GM21786 (cell line): ENCODE measurements around the gene TNFSF18.

Experiments used
- ATAC-seq: cut with Tn5 transposase; IDR thresholded peaks from one replicate; pipeline ENCODE4 v1.9.1; 2021; ENCODE audit not compliant: unreplicated experiment

TNFSF18 gene

DNA sequence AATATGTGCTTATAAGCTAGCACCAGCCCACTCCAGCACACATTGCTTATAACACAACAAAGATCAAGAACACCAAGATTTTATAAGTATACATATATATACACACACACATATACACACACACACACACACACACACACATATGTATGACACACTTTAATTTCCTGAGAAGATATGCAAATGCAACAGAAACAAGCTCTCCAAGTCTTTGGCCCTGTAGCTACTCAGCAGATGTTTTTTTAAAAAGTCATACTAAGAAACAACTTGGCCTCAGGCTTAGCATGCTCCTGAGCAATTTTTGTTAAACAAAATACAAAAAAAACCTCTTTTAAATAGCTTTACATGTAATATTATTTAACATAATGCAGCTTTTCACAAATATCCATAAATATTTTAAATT is 11.1 kb downstream of the TNFSF18 start:
- no peak for ATAC-seq

DNA sequence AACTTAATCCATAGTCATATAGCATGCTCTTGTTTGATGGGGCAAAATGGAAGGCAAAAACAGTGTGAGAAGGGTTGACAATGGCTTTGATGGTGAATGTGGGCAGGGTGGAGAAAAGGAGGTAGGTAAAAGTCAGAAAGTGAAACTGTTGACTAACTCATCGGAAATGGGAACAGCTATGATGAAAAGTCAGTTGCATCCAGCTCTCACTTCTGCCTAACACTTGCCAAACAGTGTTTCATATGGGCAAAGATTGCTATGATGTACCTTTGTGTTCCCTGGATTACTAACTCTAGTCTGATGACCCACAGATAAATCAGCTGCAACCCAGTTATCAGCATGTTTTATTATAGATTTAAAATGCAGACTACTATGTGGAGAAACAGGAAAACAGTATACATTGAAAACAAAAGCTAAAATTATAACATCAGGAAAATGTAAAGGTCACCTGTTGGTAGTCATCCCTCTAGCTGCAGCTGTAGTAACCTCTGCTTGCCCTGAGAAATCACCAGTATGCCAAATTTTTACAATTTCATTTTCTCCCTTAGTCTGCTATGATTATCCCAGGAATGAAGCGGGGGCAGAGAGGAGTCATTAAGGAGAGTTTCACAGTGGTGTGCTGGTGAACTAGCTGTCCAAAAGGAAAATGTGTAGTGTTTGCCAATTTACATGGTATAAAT is 11.7 kb downstream of the TNFSF18 start:
- no peak for ATAC-seq

DNA sequence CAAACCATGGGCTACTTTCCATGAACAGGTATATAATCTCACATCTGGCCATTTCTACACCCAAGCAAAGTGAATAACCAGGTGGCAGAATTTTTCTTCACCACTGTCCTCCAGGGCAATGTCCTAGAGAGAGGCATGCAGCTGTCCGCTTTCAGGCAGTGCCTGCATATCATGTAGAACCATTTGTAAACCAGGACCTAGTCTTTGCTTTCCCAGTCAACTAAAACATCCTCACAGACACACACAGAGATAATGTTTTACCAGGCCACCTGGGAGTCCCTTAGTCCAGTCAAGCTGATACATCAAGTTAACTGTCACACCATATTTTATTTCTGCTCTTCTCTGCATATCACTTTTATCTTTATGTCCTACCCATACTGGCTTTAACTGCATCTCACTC is 26.2 kb downstream of the TNFSF18 start:
- no peak for ATAC-seq

DNA sequence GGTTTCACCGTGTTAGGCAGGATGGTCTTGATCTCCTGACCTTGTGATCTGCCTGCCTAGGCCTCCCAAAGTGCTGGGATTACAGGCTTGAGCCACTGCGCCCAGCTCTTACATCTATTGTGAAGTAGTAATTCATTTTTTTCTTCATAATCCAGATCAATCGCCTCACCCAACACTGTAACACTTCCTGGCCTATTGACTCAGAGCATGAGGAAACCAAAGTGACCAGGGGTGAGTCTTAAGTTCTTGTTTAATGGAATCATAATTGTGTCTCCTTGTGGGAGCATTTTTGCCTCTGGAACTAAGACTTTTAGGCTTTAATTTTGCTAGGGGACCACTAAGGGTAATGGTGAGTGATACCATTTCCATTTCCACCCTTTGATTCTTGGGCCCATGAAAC is 27.4 kb downstream of the TNFSF18 start:
- no peak for ATAC-seq

DNA sequence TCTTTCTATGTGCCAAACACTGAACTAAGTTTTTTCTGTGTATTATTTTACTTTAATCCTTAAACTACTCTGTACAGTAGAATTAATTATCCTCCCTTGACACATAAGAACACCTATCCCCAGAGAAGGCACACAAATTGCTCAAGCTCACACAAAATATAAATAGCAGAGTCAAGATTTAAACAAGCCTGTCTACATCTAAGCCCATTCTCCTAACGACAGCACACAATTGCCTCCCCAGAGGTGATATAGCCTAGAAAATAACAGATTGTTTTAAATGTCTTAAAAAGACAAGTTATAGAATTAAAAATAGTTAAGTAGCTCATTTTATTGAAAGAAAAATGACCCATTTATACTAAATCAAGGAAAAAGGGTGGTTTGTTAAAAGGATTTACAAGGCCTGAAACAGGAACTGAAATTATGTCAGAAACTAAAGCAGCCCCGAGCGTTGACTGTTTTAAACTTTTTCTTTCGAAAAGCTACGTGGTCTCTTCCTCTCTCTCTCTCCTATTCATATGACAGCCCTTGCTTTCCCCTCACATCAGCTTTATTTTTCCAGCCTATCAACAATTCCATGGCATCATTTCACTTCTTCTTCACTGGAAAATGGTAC is 30.5 kb downstream of the TNFSF18 start:
- ATAC-seq, result peak; percentile 95

DNA sequence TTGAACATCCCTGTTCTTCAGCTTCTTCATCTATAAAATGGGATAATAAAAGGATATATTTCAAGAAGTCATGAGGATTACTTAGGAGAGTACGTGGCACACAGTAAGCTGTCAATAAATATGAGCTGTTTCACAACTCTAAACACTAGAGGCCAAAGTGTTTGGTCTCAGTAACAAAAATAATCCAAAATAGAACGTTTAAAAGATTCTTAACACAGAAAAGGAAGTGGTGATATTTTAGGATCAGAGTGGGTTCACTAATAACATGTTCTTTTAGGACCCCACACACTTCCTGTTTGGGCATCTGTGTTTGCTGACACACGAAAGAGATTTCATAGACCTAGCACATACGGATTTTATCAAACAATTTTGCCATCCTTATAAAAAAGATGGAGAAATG is 32.9 kb downstream of the TNFSF18 start:
- no peak for ATAC-seq

DNA sequence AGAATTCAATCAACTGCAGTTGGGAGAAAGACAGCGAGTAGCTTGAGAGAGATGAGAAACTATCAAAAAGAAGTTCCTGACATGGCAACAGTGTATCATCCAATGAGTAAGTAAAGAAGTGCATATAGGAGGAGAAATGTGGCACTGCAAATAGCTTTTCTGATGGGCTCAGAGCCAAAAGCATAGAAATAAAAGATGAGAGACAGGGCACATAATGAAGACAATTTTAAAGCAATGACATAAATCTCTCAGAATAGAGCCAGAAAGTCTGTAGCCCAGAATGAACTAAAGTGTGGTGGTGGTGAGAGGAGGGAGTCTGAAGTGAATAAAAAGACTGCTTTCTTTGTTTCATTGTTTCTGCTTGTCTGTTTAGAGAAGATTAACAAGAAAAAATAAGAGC is 34.3 kb downstream of the TNFSF18 start:
- no peak for ATAC-seq

DNA sequence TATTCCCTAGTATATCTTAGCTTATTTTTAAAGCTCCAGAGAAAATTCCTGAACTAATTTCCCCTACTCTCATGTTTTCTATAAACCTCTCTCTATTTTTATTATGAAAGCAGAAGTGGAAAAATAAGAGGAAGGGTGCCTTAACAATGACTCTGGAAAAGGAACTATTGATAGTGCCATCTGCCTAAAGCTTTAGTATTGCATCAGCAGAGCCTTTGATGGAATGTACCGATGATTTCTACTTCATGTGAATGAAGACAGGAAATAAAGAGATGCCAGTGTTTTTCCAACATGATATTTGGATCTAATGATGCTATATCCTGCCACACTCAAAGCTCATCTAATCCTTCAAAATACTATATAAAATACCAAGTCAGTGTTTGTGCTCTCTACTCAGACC is 35.1 kb downstream of the TNFSF18 start:
- ATAC-seq, result no peak

DNA sequence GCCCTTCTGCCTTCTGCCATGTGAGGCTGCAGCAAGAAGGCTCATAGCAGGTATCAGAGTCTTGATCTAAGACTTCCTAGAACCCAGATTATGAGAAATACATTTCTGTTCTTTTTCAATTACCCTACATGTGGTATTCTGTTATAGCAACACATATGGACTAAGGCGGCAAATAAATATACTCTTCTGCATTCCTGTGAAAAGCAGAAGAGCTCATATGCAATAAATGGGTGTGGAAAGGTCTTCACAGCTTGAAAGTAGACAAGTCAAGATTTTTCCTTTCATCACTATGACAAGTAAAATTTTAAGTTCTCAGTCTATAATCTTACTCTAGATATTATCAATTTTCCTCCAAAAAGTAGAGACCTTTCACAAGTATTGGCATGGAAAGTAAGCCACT is 36.6 kb downstream of the TNFSF18 start:
- ATAC-seq, result no peak

DNA sequence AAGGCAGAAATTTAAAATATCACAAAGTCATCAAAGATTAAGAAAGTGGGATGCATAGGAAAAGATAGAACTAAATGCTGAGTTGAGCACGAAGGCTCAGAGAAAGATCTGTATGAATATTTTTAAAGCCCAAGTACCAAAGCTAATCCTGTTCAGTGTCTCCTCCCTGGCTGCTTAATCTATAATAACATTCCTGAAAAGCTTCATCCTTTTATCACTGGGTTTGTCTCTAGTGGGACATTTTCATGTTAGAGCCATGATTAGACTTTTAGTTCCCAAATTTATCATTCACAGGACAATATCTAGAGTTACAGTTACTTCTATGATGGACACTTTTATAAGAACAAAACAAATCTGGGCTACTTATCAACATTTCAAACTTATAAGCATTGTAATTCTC is 38.6 kb downstream of the TNFSF18 start:
- no peak for ATAC-seq

DNA sequence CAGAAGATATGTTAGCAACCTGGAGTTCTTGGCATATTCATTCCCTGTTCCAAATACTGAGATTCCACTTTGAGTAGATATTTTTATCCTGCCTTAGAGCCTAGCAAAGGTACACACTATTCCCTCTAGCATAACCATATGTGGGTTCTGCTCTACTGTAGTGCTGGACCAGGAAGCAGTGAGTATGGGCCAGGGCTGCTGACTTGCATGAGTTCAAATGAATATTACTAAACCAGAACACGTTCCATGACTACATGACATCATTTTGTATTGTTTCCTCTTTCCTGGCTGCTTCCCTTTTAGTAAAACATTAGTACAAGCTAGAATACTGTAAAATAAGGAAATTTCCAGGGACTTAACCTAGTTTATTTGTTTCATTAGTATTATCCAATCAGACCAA is 41.1 kb downstream of the TNFSF18 start:
- no peak for ATAC-seq

DNA sequence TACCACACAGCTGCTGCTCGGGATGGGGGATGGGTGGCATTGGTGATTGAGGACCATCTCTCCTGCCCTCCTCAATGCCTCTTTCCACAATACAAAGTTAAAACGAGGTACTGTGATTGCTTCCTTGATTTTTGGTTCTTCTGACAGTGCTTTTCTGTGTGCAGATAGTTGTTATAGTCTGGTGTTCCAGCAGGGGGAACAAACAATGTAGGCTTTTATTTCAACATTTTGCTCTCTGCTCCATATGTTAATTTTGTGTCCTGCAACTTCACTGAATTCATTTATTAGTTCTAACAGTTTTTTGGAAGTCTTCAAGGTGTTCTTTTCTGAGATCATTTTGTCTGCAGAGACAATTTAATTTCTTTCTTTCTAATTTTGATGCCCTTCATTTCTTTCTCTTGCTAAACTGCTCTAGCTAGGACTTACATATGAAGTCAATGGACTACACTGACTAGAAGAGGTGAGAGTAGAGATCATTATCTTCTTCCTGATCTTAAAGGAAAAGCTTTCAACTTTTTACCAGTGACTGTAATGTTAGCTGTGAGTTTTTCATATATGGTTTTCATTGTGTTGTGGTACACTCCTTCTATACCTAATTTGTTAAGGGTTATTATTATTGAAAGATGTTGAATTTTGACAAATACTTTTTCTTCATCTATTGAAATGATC is 45.4 kb downstream of the TNFSF18 start:
- ATAC-seq, result no peak

DNA sequence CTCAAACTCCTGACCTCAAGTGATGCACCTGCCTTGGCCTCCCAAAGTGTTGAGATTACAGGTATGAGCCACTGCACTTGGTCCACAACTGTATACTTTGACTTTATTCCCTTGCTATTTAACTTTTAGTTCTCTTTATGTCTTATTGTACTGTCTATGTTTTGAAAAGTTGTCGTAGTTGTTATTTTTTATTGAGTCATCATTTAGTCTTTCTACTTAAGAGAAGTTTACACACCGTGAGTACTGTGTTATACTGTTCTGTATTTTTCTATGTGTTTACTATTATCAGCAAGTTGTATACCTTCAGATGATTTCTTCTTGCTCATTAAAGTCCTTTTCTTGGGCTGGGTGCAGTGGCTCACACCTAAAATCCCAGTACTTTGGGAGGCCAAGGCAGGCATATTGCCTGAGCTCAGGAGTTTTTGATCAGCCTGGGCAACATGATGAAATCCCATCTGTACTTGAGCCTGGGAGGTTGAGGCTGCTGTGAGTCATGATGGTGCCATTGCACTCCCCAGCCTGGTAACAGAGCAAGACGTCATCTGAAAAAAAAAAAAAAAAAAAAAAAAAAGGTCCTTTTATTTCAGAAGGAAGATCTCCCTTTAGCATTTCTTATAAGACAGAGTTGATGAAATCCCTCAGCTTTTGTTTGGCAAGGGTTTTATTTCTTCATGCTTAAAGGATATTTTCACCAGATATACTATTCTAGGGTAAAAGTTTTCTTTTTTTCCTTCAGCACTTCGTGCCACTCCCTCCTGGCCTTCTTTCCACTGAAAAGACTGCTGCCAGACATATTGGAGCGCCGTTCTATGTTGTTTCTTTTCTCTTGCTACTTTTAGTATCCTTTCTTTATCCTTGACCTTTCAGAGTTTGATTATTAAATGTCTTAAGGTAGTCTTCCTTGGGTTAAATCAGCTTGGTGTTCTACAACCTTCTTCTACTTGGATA is 47.6 kb downstream of the TNFSF18 start:
- ATAC-seq, result no peak

DNA sequence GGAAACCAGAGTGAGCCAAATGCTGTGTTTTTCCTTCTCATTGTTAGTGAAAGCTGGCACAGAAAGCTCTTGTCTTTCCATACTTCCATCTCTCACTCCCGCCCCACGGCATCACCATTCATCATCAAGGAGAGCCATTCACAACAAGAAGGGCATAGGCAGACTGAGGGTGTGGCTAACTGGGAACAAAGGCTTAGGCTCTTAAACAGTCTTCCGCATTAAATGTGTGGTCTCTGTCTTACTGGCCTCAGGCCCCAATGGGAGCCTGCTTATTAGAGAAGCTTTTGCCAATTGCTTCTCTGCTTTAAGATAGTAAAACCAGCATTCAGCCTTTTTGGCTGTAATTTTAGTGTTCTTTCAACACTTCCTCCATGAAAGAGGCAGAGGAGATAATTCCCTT is 51.4 kb downstream of the TNFSF18 start:
- ATAC-seq, result no peak

DNA sequence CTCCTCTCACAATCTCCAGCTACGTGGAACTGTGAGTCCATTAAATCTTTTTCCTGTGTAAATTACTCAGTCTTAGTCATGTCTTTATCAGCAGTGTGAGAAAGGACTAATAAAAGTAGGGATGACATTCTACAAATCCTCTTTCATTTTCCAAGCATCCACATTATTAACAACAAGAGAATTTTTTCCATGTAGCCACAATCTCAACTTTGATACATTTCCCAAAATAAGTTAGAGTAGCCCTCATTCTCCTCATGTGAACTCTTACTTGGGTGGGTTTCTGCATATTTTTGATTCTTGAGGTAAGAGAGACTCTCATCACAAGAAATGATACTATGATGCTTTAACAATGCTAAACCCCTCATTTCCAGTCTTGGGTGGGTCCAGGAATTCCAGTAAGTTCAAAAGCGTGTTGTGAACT is 52.8 kb downstream of the TNFSF18 start:
- ATAC-seq, result no peak

DNA sequence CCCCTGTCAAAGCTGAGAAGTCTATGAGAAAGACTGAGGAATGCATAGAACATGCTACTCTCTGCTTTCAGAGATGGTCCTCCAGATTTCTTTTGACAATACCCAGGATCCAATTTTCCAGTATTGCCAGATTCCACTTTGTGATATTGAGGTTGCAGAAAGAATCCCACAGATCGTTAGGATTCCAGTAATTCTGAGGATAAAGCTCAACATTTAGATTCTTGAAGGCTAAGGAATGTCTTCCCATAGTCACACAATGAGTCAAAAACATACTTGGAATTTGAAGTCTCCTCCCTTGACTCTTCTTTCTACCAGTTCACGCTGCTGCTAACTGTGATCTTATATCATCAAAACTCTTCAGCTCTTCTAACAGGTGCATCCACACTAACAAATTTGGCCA is 57.1 kb downstream of the TNFSF18 start:
- ATAC-seq, result no peak

DNA sequence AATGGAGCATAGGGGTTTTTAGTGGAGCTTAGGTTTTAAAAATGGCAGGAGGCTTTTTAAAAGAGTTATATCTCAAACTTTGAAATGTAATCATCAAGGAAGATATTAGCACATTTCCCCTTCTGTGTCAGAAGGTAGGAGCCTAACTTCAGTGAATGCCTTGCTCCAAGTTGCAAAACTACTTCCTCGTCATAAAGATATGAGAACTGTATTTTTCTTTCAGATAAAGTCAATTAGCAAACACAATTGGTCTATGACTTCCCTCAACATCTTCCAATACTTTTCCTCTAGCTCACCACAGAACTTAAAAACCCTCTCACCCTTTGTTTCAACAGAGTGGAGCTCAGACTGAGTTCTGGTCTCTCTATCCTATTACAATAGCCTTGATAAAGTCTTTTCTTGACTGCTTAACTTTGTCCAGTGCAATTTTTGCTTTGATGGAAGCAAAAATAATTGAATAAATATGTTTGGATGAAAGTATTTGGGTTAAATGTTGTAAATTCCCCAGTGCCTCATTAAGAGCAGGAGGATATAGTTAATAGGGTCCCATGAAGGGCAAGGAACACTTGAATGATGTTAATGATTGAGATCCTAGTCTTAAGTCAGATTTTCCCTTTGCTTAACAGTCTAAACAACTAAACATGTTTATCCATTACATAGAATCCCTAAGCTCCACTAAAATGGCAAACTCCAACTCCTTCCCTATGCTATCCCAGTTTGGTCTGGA is 58.9 kb downstream of the TNFSF18 start:
- ATAC-seq, result no peak

DNA sequence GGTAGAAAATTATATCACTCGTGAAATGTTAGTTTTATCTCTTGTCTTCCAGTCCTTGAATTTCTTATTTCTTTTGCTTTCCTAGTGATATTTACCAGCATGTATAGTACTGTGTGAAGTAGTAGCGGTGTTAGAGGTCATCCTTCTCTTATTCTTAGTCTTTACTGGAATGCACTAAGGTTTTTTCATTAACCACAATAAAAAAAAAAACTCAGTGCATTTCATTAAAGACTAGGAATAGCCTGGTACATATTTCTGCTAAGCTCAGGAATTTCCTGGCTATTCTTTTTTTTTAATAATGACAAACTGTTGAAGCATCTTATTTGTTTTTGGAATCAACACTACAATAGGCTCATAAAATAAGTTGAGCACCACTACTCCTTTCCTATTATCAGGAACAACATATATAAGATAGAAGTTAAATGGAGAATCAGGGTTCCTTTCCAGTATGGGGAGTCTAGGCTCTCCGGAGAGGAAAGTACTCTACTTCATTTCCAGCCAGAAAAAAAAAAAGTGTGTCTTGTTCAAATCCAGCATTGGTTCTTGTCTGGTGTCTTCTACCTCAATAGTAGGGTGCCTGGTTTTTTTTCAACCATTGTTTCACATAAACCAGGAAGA is 60.0 kb downstream of the TNFSF18 start:
- no peak for ATAC-seq
